Smooth muscle cell (in vitro differentiated cells): ENCODE data around the gene OR1F1. TPM values are rescaled to one million over a fixed set of nuclear protein-coding genes. Genes with fewer than 3 reads are reported as not detected.

Source experiments
- DNase-seq: peaks from one replicate; lab custom pipeline; 2025; ENCODE audit not compliant: unreplicated experiment; lab: John Stamatoyannopoulos, UW
- H2AFZ ChIP-seq: fragments of 200-600 bp; sonication (generic); 2 replicates; pipeline ENCODE4 v1.6.0; 2016; ENCODE audit warnings: antibody characterized with exemption, low read depth, mild to moderate bottlenecking
- H3F3A ChIP-seq: fragments of 200-600 bp; sonication (generic); 2 replicates; pipeline ENCODE4 v1.6.0; 2017; ENCODE audit warnings: antibody characterized with exemption, low read depth
- H3K27ac ChIP-seq: fragments of 200-600 bp; sonication (generic); 2 replicates; pipeline ENCODE4 v1.5.1; 2016; ENCODE audit warnings: low read depth, mild to moderate bottlenecking
- H3K27me3 ChIP-seq: fragments of 200-600 bp; sonication (generic); 2 replicates; pipeline ENCODE4 v1.6.1; 2016; ENCODE audit warnings: low read depth, mild to moderate bottlenecking
- H3K36me3 ChIP-seq: fragments of 200-600 bp; sonication (generic); 2 replicates; pipeline ENCODE4 v1.5.1; 2016; ENCODE audit warnings: low read depth
- H3K4me1 ChIP-seq: fragments of 200-600 bp; sonication (generic); 2 replicates; pipeline ENCODE4 v1.5.1; 2016; ENCODE audit warnings: low read depth
- H3K4me2 ChIP-seq: fragments of 200-600 bp; sonication (generic); 2 replicates; pipeline ENCODE4 v1.6.0; 2016; ENCODE audit warnings: mild to moderate bottlenecking
- H3K4me3 ChIP-seq: fragments of 200-600 bp; sonication (generic); 2 replicates; pipeline ENCODE4 v1.5.1; 2016; ENCODE audit warnings: mild to moderate bottlenecking
- H3K79me2 ChIP-seq: fragments of 200-600 bp; sonication (generic); 2 replicates; pipeline ENCODE4 v1.6.0; 2016; ENCODE audit warnings: low read depth, mild to moderate bottlenecking
- H3K9ac ChIP-seq: fragments of 200-600 bp; sonication (generic); 2 replicates; pipeline ENCODE4 v1.6.0; 2016; ENCODE audit warnings: low read depth
- H3K9me3 ChIP-seq: fragments of 200-600 bp; sonication (generic); replicated peaks from 2 replicates; pipeline ENCODE4 v1.5.1; 2016; ENCODE audit warnings: low read depth
- H4K20me1 ChIP-seq: fragments of 200-600 bp; sonication (generic); 2 replicates; pipeline ENCODE4 v1.6.0; 2016; ENCODE audit warnings: low read depth
- CTCF ChIP-seq: fragments of 200-600 bp; sonication (generic); IDR thresholded peaks from 2 replicates; pipeline ENCODE4 v1.5.1; 2017; ENCODE audit warnings: borderline replicate concordance, mild to moderate bottlenecking, antibody characterized with exemption; ENCODE audit not compliant: insufficient read depth, poor library complexity, severe bottlenecking
- WGBS: methylation state at CpG from one replicate; pipeline ENCODE4 v1.1.7; 2016; ENCODE audit warnings: low lambda C conversion rate; 5-methylcytosine and 5-hydroxymethylcytosine counted together
- polyA plus RNA-seq: library from polyadenylated mRNA; unstranded; fragments of >200 nt; fragmentation: Nextera tagmentation; extraction: Ambion mirVana; gene quantifications from 2 replicates; pipeline ENCODE4 v1.2.1, GENCODE V29; 2016
- total RNA-seq: library from RNA; depleted of rRNA; stranded (reverse); fragments of >200 nt; gene quantifications from 2 replicates; pipeline ENCODE4 v1.2.3, GENCODE V29; 2014

OR1F1 gene
- total and polyA plus RNA-seq, 2 experiments from 2014 or later = not detected

GRCh38 chr16:3145151-3145550 is 42.9 kb upstream of the OR1F1 start:
- no peak for DNase-seq
- no peaks in the 10 kb centered on the region for H3K36me3 ChIP-seq
- 96% methylated on average over 10 of the region's 10 CpGs for WGBS

GRCh38 chr16:3145660-3146059 is 42.3 kb upstream of the OR1F1 start:
- Histone ChIP-seq H3K27ac (no peak overlapping the region), H3K4me1 (no peaks in the 10 kb centered on the region), H3K9ac (no peak overlapping the region), H3F3A (no peaks in the 10 kb centered on the region), H4K20me1 (no peaks in the 10 kb centered on the region), H3K4me3 (no peak overlapping the region), H3K36me3 (no peaks in the 10 kb centered on the region), H2AFZ (no peak overlapping the region), H3K9me3 (no peaks in the 10 kb centered on the region), H3K4me2 (no peak overlapping the region), H3K79me2 (no peaks in the 10 kb centered on the region), H3K27me3 (no peaks in the 10 kb centered on the region)
- no peak for TF ChIP-seq CTCF
- WGBS = 94% methylated on average over 12 of the region's 12 CpGs
- DNase-seq = no peak

More at GRCh38 chr16:3145151-3145550, 42.9 kb upstream of the OR1F1 start:
- no peak overlapping the region for H3K4me2 ChIP-seq
- no peaks in the 10 kb centered on the region for H4K20me1 ChIP-seq
- no peak for TF ChIP-seq CTCF
- H3K9ac ChIP-seq = no peak overlapping the region
- no peaks in the 10 kb centered on the region for H3K4me1 ChIP-seq
- H3K9me3 ChIP-seq = no peaks in the 10 kb centered on the region
- no peaks in the 10 kb centered on the region for H3F3A ChIP-seq
- H3K27ac ChIP-seq = no peak overlapping the region
- H3K27me3 ChIP-seq = no peaks in the 10 kb centered on the region
- no peaks in the 10 kb centered on the region for H3K79me2 ChIP-seq
- no peak overlapping the region for H3K4me3 ChIP-seq
- no peak overlapping the region for H2AFZ ChIP-seq

DNA sequence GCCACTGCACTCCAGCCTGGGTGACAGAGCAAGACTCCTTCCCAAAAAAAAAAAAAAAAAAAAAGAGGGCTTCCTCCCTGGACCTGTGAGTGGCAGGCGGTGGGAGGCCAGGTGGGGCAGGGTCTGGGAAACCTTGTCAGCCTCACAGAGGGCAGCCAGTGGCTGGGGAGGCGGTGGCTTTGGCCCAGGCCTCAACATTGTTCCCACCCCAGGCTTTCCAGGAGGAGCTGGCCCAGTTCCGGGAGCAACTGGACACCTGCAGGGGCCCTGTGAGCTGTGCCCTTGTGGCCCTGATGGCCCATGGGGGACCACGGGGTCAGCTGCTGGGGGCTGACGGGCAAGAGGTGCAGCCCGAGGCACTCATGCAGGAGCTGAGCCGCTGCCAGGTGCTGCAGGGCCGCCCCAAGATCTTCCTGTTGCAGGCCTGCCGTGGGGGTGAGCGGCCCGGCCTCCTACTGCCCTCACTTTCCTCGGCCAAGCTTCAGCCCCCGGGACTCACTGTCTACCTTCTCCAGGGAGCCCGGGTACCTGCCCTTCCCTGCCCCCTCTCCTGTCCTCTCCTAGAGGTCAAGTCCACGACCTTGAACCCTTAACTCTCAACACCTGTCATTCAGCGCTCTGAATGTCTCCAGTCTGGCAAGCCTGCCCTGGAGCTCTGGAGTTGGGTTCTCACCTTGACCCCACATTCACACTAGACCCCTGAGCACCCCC is 40.8 kb upstream of the OR1F1 start:
- Histone ChIP-seq H4K20me1 (no peaks in the 10 kb centered on the region), H3K79me2 (no peaks in the 10 kb centered on the region), H3K27me3 (no peaks in the 10 kb centered on the region), H3K36me3 (no peaks in the 10 kb centered on the region), H3K4me3 (no peak overlapping the region), H3K9me3 (no peaks in the 10 kb centered on the region), H3K4me1 (no peaks in the 10 kb centered on the region), H3K9ac (no peak overlapping the region), H2AFZ (no peak overlapping the region), H3F3A (peaks cover under 1% of the 10 kb centered on the region), H3K27ac (no peak overlapping the region), H3K4me2 (no peak overlapping the region)
- 90% methylated on average over 14 of the region's 16 CpGs for WGBS
- no peak for DNase-seq
- TF ChIP-seq CTCF = no peak

DNA sequence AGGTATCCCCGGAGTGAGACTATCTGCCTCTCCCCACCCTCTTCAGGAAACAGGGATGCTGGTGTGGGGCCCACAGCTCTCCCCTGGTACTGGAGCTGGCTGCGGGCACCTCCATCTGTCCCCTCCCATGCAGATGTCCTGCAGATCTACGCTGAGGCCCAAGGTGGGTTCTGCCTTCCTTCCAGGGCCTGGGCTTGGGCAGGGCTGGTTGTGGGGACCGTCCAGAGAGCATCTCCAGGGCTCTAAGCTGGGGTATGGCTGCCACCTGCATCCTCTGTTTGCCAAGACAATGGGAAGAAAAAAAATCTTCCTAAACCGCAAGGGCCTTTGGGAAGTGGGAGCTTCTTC is 40.3 kb upstream of the OR1F1 start:
- H2AFZ ChIP-seq = no peak overlapping the region
- H3K4me1 ChIP-seq = no peaks in the 10 kb centered on the region
- 95% methylated on average over 5 of the region's 5 CpGs for WGBS
- H3K4me2 ChIP-seq = no peak overlapping the region
- no peaks in the 10 kb centered on the region for H4K20me1 ChIP-seq
- H3F3A ChIP-seq = peaks cover 4% of the 10 kb centered on the region
- H3K36me3 ChIP-seq = no peaks in the 10 kb centered on the region
- H3K4me3 ChIP-seq = no peak overlapping the region
- H3K27ac ChIP-seq = no peak overlapping the region
- no peaks in the 10 kb centered on the region for H3K79me2 ChIP-seq
- TF ChIP-seq CTCF = no peak
- no peaks in the 10 kb centered on the region for H3K27me3 ChIP-seq
- no peak for DNase-seq
- no peaks in the 10 kb centered on the region for H3K9me3 ChIP-seq
- H3K9ac ChIP-seq = no peak overlapping the region
